Measurements from ENCODE around the gene NR2F6.

Gene NR2F6

DNA sequence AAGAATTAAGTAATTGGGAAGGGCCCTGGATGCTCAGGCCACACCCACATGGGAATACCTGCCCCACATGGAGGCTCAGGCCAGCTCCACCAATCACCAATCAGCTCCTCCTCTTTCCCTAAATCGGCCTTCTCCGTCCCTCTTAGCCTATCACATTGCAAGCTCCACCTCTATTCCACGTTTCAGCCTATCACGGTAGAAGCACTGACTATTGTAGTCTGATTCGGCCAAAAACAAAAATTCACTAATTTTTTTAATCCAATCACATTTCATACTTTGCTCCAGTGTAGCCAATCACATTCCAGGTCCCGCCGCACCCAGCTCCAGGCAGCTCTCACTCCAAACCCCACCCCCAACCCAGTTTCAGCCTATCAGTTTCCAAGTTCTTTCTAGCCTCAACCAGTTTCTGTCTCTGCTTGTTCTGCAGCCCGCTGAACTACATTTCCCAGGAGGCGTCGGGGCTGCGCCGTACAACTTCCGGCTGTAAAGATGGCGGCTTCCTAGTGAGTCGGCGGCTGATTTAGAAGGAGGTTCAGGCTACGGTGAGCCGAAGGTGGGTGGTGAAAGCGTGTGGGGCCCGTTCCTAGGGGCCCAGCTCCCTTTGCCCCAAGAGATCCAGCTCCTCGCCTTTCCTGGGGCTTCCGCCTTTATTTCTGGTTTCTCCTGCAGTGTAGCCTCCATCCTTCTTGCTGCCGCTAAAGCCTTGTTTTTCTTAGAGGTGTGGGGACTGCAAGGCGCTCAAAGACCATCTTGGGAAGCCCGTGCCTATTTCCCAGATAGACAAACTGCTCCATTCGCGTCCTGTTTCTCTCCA, 21.5 kb upstream of the NR2F6 start, which contains the start of gene BABAM1 (continued):
- no peak for TF ChIP-seq ZNF302 (tag by site-specific recombination; IDR thresholded peaks at IDR 0.05; ENCODE audit: low read depth)
- no peak for TF ChIP-seq ZFP3 (tag by site-specific recombination; IDR thresholded peaks at IDR 0.05; ENCODE audit: low read depth)
- no peak for TF ChIP-seq ZNF350 (tag by site-specific recombination; IDR thresholded peaks at IDR 0.05)
- TF ChIP-seq ZNF449 (tag by site-specific recombination; IDR thresholded peaks at IDR 0.05) = no peak
- TF ChIP-seq ZNF629 (tag by site-specific recombination; IDR thresholded peaks at IDR 0.05) = peak; percentile 40; the same call in 1 of the 2 replicates
- no peak for TF ChIP-seq PRDM1 (tag by site-specific recombination; IDR thresholded peaks at IDR 0.05)
- TF ChIP-seq ZBTB17 (tag by site-specific recombination; IDR thresholded peaks at IDR 0.05) = peak; percentile 67; the same call in 1 of the 2 replicates
- no peak for TF ChIP-seq ZSCAN23 (tag by site-specific recombination; IDR thresholded peaks at IDR 0.05)
- TF ChIP-seq ZFHX2 (tag by site-specific recombination; conservative IDR thresholded peaks at IDR 0.05) = peak; percentile 47
- TF ChIP-seq ZNF266 (tag by site-specific recombination; IDR thresholded peaks at IDR 0.05; ENCODE audit: low read depth) = no peak
- TF ChIP-seq ZNF140 (tag by site-specific recombination; IDR thresholded peaks at IDR 0.05) = no peak
- TF ChIP-seq ZNF785 (tag by site-specific recombination; IDR thresholded peaks at IDR 0.05) = no peak
- TF ChIP-seq, protein P1, sequence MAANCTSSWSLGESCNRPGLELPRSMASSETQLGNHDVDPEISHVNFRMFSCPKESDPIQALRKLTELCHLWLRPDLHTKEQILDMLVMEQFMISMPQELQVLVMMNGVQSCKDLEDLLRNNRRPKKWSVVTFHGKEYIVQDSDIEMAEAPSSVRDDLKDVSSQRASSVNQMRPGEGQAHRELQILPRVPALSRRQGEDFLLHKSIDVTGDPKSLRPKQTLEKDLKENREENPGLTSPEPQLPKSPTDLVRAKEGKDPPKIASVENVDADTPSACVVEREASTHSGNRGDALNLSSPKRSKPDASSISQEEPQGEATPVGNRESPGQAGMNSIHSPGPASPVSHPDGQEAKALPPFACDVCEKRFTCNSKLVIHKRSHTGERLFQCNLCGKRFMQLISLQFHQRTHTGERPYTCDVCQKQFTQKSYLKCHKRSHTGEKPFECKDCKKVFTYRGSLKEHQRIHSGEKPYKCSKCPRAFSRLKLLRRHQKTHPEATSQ (tag by site-specific recombination; IDR thresholded peaks at IDR 0.05) = no peak
- no peak for TF ChIP-seq ZNF548 (tag by site-specific recombination; IDR thresholded peaks at IDR 0.05)
- no peak for TF ChIP-seq ZNF670 (tag by site-specific recombination; IDR thresholded peaks at IDR 0.05; ENCODE audit: low read depth)
- no peak for TF ChIP-seq ZNF169 (tag by site-specific recombination; IDR thresholded peaks at IDR 0.05)
- no peak for TF ChIP-seq ZNF324 (tag by site-specific recombination; IDR thresholded peaks at IDR 0.05)
- TF ChIP-seq WT1 (tag by site-specific recombination; IDR thresholded peaks at IDR 0.05) = no peak
- TF ChIP-seq SETDB1 (IDR thresholded peaks at IDR 0.05; ENCODE audit: insufficient read length, low read length) = peak; percentile 23
- TF ChIP-seq SP7 (tag by site-specific recombination; IDR thresholded peaks at IDR 0.05) = no peak
- no peak for TF ChIP-seq FEZF1 (tag by site-specific recombination; IDR thresholded peaks at IDR 0.05)
- TF ChIP-seq, protein P2, sequence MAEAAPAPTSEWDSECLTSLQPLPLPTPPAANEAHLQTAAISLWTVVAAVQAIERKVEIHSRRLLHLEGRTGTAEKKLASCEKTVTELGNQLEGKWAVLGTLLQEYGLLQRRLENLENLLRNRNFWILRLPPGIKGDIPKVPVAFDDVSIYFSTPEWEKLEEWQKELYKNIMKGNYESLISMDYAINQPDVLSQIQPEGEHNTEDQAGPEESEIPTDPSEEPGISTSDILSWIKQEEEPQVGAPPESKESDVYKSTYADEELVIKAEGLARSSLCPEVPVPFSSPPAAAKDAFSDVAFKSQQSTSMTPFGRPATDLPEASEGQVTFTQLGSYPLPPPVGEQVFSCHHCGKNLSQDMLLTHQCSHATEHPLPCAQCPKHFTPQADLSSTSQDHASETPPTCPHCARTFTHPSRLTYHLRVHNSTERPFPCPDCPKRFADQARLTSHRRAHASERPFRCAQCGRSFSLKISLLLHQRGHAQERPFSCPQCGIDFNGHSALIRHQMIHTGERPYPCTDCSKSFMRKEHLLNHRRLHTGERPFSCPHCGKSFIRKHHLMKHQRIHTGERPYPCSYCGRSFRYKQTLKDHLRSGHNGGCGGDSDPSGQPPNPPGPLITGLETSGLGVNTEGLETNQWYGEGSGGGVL (tag by site-specific recombination; IDR thresholded peaks at IDR 0.05) = no peak
- no peak for TF ChIP-seq ZNF830 (tag by site-specific recombination; IDR thresholded peaks at IDR 0.05; ENCODE audit: low read depth)
- no peak for TF ChIP-seq ZNF146 (tag by site-specific recombination; IDR thresholded peaks at IDR 0.05)
- no peak for TF ChIP-seq GLIS2 (tag by site-specific recombination; IDR thresholded peaks at IDR 0.05)
- TF ChIP-seq, protein P3, sequence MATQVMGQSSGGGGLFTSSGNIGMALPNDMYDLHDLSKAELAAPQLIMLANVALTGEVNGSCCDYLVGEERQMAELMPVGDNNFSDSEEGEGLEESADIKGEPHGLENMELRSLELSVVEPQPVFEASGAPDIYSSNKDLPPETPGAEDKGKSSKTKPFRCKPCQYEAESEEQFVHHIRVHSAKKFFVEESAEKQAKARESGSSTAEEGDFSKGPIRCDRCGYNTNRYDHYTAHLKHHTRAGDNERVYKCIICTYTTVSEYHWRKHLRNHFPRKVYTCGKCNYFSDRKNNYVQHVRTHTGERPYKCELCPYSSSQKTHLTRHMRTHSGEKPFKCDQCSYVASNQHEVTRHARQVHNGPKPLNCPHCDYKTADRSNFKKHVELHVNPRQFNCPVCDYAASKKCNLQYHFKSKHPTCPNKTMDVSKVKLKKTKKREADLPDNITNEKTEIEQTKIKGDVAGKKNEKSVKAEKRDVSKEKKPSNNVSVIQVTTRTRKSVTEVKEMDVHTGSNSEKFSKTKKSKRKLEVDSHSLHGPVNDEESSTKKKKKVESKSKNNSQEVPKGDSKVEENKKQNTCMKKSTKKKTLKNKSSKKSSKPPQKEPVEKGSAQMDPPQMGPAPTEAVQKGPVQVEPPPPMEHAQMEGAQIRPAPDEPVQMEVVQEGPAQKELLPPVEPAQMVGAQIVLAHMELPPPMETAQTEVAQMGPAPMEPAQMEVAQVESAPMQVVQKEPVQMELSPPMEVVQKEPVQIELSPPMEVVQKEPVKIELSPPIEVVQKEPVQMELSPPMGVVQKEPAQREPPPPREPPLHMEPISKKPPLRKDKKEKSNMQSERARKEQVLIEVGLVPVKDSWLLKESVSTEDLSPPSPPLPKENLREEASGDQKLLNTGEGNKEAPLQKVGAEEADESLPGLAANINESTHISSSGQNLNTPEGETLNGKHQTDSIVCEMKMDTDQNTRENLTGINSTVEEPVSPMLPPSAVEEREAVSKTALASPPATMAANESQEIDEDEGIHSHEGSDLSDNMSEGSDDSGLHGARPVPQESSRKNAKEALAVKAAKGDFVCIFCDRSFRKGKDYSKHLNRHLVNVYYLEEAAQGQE (tag by site-specific recombination; IDR thresholded peaks at IDR 0.05) = 0 out of 2 replicates have a peak, but pooled peaks have one; percentile 16
- TF ChIP-seq OSR2 (tag by site-specific recombination; IDR thresholded peaks at IDR 0.05) = no peak
- TF ChIP-seq ZNF580 (tag by site-specific recombination; IDR thresholded peaks at IDR 0.05) = no peak

Data from HEK293 (cell line).